DND-41 (cell line): ENCODE data around the gene ATXN7L2.

Source experiments
- EZH2 ChIP-seq: IDR thresholded peaks from 3 replicates; pipeline ENCODE4 v1.6.1; 2012; ENCODE audit warnings: borderline replicate concordance, low read depth, mild to moderate bottlenecking, moderate library complexity, low read length, inconsistent platforms; ENCODE audit not compliant: severe bottlenecking
- TF ChIP-seq, protein P1 (sequence below): IDR thresholded peaks from 2 replicates; pipeline ENCODE4 v1.5.1; 2012; ENCODE audit warnings: borderline replicate concordance, low read length, moderate library complexity, mild to moderate bottlenecking; ENCODE audit not compliant: poor library complexity, severe bottlenecking; ENCODE audit errors: extremely low read depth

DNA sequence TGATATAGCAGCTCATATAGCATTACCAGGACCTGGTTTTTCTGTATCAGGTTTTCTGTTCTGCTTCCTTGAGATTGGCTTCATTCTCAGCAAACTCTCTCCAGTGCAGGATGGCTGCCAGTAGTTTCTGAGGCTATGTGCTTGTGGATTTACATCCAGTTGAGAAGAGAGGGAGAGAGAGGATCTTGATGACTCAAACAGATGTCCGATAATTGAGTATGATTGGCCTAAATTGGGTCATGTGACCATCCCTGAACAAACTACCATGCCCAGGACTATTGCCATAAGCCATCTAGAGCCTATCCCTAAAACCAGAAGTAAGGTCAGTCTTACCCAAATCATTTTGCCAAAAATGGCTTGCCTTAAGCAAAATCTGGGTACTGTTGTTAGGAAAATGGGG, 39.4 kb upstream of the ATXN7L2 start:
- TF ChIP-seq, protein P1, sequence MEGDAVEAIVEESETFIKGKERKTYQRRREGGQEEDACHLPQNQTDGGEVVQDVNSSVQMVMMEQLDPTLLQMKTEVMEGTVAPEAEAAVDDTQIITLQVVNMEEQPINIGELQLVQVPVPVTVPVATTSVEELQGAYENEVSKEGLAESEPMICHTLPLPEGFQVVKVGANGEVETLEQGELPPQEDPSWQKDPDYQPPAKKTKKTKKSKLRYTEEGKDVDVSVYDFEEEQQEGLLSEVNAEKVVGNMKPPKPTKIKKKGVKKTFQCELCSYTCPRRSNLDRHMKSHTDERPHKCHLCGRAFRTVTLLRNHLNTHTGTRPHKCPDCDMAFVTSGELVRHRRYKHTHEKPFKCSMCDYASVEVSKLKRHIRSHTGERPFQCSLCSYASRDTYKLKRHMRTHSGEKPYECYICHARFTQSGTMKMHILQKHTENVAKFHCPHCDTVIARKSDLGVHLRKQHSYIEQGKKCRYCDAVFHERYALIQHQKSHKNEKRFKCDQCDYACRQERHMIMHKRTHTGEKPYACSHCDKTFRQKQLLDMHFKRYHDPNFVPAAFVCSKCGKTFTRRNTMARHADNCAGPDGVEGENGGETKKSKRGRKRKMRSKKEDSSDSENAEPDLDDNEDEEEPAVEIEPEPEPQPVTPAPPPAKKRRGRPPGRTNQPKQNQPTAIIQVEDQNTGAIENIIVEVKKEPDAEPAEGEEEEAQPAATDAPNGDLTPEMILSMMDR: no peak
- TF ChIP-seq EZH2: no peak
